Uterus (tissue), 4 donors: ENCODE measurements around the gene CHCHD3. TPM values are rescaled to one million over a fixed set of nuclear protein-coding genes. Genes with fewer than 3 reads are reported as not detected.

Source experiments
- DNase-seq, 2 donors: peaks; one replicate each; pipeline ENCODE4 v3.0.0-alpha.2; 2019 to 2020
- H3K27ac ChIP-seq, 2 donors: fragments of 200-600 bp; sonication (generic); 1 replicate in 1 of 2; 2 replicates in 1 of 2; pipeline ENCODE4 v1.5.1; 2016 to 2018
- H3K27me3 ChIP-seq, 2 donors: fragments of 200-600 bp; sonication (generic); one replicate each; pipeline ENCODE4 v1.5.1; 2018 to 2019; ENCODE audit warnings: control low read depth in 1 of 2
- H3K36me3 ChIP-seq, 2 donors: fragments of 200-600 bp; sonication (generic); one replicate each; pipeline ENCODE4 v1.5.1; 2019; ENCODE audit warnings: control low read depth in 1 of 2
- H3K4me1 ChIP-seq, 2 donors: fragments of 200-600 bp; sonication (generic); one replicate each; pipeline ENCODE4 v1.5.1; 2018 to 2019; ENCODE audit warnings: control low read depth in 1 of 2
- H3K4me3 ChIP-seq, 2 donors: fragments of 200-600 bp; sonication (generic); 1 replicate in 1 of 2; 2 replicates in 1 of 2; pipeline ENCODE4 v1.5.1; 2018 to 2019; ENCODE audit warnings: mild to moderate bottlenecking in 1 of 2
- H3K9me3 ChIP-seq, 2 donors: fragments of 200-600 bp; sonication (generic); one replicate each; pipeline ENCODE4 v1.5.1; 2019; ENCODE audit warnings: control low read depth in 1 of 2
- CTCF ChIP-seq, 4 experiments: fragments of 200-600 bp in 2 of 4; fragments of 450-650 bp in 2 of 4; sonication (generic) in 2 of 4; IDR thresholded peaks; one replicate each; pipeline ENCODE4 v1.5.1; 2016 to 2019; ENCODE audit warnings: antibody characterized with exemption in 4 of 4, mild to moderate bottlenecking in 2 of 4, moderate library complexity in 1 of 4
- POLR2A ChIP-seq, 2 donors: fragments of 450-650 bp; IDR thresholded peaks; one replicate each; pipeline ENCODE4 v1.6.1; 2016; ENCODE audit warnings: antibody characterized with exemption in 2 of 2, mild to moderate bottlenecking in 1 of 2, moderate library complexity in 1 of 2
- intact Hi-C: fragments of 100-400 bp; cut with DNase I; formaldehyde crosslinking; loops from one replicate; pipeline ENCODE4 v1.15.1; 2023; ENCODE audit warnings: low total_unique reads
- total RNA-seq, 4 donors: library from RNA; depleted of rRNA in 3 of 4; stranded (reverse); fragments of >200 nt in 3 of 4; gene quantifications; one replicate each; pipeline versions ENCODE4 v1.1.0 to v1.2.4, GENCODE V29; 2014 to 2023
- donor health status: DM: yes; HTN: yes; CAD: no.

CHCHD3 gene
- total RNA-seq, 4 donors from 2014 or later: 43.5 to 61.0 (median 47.6) TPM

- Histone ChIP-seq H3K9me3 (no peaks in the 10 kb centered on the region), H3K4me3 (no peak overlapping the region), H3K36me3 (no peaks in the 10 kb centered on the region), H3K27me3 (no peaks in the 10 kb centered on the region), H3K4me1 (no peaks in the 10 kb centered on the region), H3K27ac (no peak overlapping the region)
- no peak for TF ChIP-seq POLR2A (IDR thresholded peaks at IDR 0.05)
- TF ChIP-seq CTCF (IDR thresholded peaks at IDR 0.05): no peak
- DNase-seq: no peak
- intact Hi-C loops: no loop called here
These were observed 215.3 kb downstream of the CHCHD3 start for GRCh38 chr7:132866551-132866950.

GRCh38 chr7:132866144-132866531 lies 215.8 kb downstream of the CHCHD3 start:
- no peak overlapping the region for H3K27ac ChIP-seq
- H3K4me1 ChIP-seq: no peaks in the 10 kb centered on the region

GRCh38 chr7:132865366-132866143 lies 216.3 kb downstream of the CHCHD3 start:
- no peak overlapping the region for H3K27ac ChIP-seq
- no peaks in the 10 kb centered on the region for H3K27me3 ChIP-seq
- no peak overlapping the region for H3K4me3 ChIP-seq
- H3K4me1 ChIP-seq: no peaks in the 10 kb centered on the region
- TF ChIP-seq CTCF (IDR thresholded peaks at IDR 0.05) (no peak), POLR2A (IDR thresholded peaks at IDR 0.05) (no peak)
- intact Hi-C loops: no loop called here
- no peaks in the 10 kb centered on the region for H3K36me3 ChIP-seq
- DNase-seq: no peak
- no peaks in the 10 kb centered on the region for H3K9me3 ChIP-seq

More at GRCh38 chr7:132866144-132866531, 215.8 kb downstream of the CHCHD3 start:
- Histone ChIP-seq H3K4me3 (no peak overlapping the region), H3K36me3 (no peaks in the 10 kb centered on the region), H3K9me3 (no peaks in the 10 kb centered on the region), H3K27me3 (no peaks in the 10 kb centered on the region)
- TF ChIP-seq POLR2A (IDR thresholded peaks at IDR 0.05): no peak
- no peak for TF ChIP-seq CTCF (IDR thresholded peaks at IDR 0.05)
- intact Hi-C loops: no loop called here
- DNase-seq: no peak

DNA sequence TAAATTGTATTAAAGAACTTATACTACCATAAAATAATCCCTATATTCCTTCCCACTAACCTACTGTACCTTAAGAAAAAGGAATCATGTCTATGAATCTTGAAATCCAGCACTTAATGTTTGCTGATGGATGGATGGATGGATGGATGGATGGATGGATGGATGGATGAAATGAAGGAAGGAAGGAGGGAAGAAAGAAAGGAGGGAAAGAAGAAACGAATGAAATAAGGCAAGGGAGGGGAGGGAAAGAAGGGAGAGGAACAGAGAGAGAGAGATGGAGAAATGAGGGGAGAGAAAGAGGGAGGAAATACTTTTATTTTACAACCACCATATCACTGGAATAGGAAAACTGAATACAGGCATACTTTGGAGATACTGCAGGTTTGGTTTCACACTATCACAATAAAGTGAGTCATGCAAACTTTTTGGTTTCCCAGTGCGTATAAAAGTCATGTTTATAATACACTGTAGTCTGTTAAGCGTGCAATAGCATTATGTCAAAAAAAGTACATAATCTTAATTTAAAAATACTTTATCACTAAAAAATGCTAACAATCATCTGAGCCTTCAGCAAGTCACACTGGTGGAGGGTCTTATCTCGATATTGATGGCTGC lies 219.8 kb downstream of the CHCHD3 start:
- no peaks in the 10 kb centered on the region for H3K27me3 ChIP-seq
- no peak overlapping the region for H3K27ac ChIP-seq
- no peaks in the 10 kb centered on the region for H3K36me3 ChIP-seq
- H3K4me1 ChIP-seq: no peaks in the 10 kb centered on the region
- TF ChIP-seq CTCF (IDR thresholded peaks at IDR 0.05): no peak
- no peak for TF ChIP-seq POLR2A (IDR thresholded peaks at IDR 0.05)
- H3K4me3 ChIP-seq: no peak overlapping the region
- intact Hi-C loops: no loop called here
- DNase-seq: no peak
- no peaks in the 10 kb centered on the region for H3K9me3 ChIP-seq

DNA sequence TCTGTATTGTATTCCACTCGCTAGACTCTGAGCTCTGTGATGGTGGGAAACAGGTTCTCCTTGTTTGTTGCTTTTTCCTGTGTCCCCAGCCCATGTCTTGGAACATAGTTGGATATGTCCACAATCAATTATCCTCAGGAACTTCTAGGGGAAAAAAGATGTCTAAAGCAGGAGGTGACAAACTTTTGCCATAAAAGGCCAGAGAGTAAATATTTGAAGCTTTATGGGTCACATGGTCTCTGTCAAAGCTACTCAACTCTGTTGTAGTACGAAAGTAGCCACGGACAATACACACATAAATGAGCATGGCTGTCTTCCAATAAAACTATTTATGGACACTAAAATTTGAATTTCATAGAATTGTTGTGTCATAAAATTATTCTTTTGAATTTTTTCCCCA lies 220.5 kb downstream of the CHCHD3 start:
- no peak overlapping the region for H3K27ac ChIP-seq
- no peak overlapping the region for H3K4me3 ChIP-seq
- H3K36me3 ChIP-seq: no peaks in the 10 kb centered on the region
- no peaks in the 10 kb centered on the region for H3K27me3 ChIP-seq
- H3K4me1 ChIP-seq: no peaks in the 10 kb centered on the region
- intact Hi-C loops: no loop called here
- H3K9me3 ChIP-seq: no peaks in the 10 kb centered on the region
- TF ChIP-seq CTCF (IDR thresholded peaks at IDR 0.05) (no peak), POLR2A (IDR thresholded peaks at IDR 0.05) (no peak)
- no peak for DNase-seq
